Mesodermal cell (in vitro differentiated cells): ENCODE measurements around the gene ACER3.

ENCODE experiments used
- H3K27ac ChIP-seq: 2 replicates; pipeline ENCODE4 v1.7.0; 2013; ENCODE audit warnings: mild to moderate bottlenecking, low read depth, low read length, moderate library complexity; ENCODE audit not compliant: severe bottlenecking
- H3K36me3 ChIP-seq: 2 replicates; pipeline ENCODE4 v1.7.1; 2013; ENCODE audit warnings: mild to moderate bottlenecking, low read length, moderate library complexity; ENCODE audit not compliant: control insufficient read depth, insufficient read depth
- H3K4me1 ChIP-seq: one replicate; pipeline ENCODE4 v1.7.1; 2013; ENCODE audit warnings: mild to moderate bottlenecking, low read length; ENCODE audit not compliant: insufficient read depth, control insufficient read depth, poor library complexity, severe bottlenecking
- H3K4me3 ChIP-seq: 2 replicates; pipeline ENCODE4 v1.7.0; 2013; ENCODE audit warnings: low read length, control low read depth, mild to moderate bottlenecking; ENCODE audit not compliant: insufficient read depth, poor library complexity, severe bottlenecking; ENCODE audit errors: extremely low read depth
- H3K9me3 ChIP-seq: 2 replicates; pipeline ENCODE4 v1.7.1; 2013; ENCODE audit warnings: mild to moderate bottlenecking, low read length, moderate library complexity; ENCODE audit not compliant: control insufficient read depth
- WGBS, 2 experiments: methylation state at CpG; one replicate each; pipeline ENCODE4 v1.1.5; 2013; ENCODE audit warnings: missing lambda C conversion rate in 2 of 2; ENCODE audit not compliant: insufficient coverage in 2 of 2; 5-methylcytosine and 5-hydroxymethylcytosine counted together

The ACER3 gene

DNA sequence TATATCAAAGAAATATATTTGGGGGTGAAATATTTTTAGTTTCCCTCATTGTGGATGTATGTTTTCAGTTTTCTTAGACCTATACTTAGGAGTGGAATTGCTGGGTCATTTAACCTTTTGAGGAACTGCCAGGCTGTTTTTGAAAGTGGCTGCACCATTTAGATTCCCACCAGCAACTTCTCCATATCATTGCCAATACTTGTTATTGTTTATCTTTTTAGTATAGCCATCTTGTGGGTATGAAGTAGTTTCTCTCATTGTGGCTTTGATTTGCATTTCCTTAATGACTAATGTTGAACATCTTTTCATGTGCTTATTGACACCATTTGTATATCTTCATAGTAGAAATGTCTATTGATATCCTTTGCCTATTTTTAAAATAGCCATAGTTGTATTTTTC is 111.3 kb downstream of the ACER3 start:
- H3K4me3 ChIP-seq: no peak overlapping the region
- no peaks in the 10 kb centered on the region for H3K4me1 ChIP-seq
- H3K27ac ChIP-seq: no peak overlapping the region
- H3K36me3 ChIP-seq: peaks cover 4% of the 10 kb centered on the region
- no peaks in the 10 kb centered on the region for H3K9me3 ChIP-seq

DNA sequence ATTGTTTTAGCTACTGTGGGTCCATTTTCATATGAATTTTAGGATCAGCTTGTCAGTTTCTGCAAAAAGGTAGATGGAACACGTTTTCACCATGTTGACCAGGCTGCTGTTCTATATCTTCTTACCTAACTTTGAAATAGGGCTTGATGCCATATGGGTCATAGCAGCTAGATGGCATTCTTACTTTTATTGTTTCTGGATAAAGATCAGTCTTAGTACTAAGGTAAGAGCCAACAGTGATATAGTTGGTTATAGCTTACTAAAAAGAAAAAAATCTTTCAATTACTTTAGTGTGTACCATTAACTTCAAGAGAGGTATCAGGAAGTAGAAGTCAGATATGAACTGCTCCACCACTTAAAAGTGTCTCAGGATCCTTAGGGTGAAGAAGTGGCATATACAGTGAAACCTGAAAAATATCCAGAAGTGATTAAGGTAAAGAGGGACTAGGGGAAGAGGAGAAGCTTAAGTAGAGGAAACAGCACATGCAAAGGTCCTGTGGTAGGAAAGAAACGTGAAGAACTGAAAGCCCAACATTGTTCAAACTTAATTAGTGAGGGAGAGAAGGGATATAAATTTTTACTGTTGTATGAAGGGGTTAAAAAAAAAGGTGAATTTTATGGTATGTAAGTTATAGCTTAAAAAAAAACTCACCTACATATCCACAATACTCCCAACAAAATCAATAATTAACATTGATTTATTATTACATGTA is 113.6 kb downstream of the ACER3 start:
- H3K27ac ChIP-seq: no peak overlapping the region
- H3K9me3 ChIP-seq: no peaks in the 10 kb centered on the region
- peaks cover 17% of the 10 kb centered on the region for H3K36me3 ChIP-seq
- H3K4me3 ChIP-seq: no peak overlapping the region
- 0% methylated on average over 1 of the region's 2 CpGs for WGBS, 2 experiments
- no peaks in the 10 kb centered on the region for H3K4me1 ChIP-seq

- H3K4me3 ChIP-seq: no peak overlapping the region
- H3K27ac ChIP-seq: no peak overlapping the region
- H3K36me3 ChIP-seq: peaks cover 17% of the 10 kb centered on the region
- H3K9me3 ChIP-seq: no peaks in the 10 kb centered on the region
- no peaks in the 10 kb centered on the region for H3K4me1 ChIP-seq
Measured at GRCh38 chr11:76975513-76975912, 114.8 kb downstream of the ACER3 start.

- Histone ChIP-seq H3K9me3 (no peaks in the 10 kb centered on the region), H3K36me3 (peaks cover 16% of the 10 kb centered on the region), H3K27ac (no peak overlapping the region), H3K4me3 (no peak overlapping the region), H3K4me1 (no peaks in the 10 kb centered on the region)
- 96 to 100% methylated on average over 4 to 6 of the region's 8 CpGs for WGBS, 2 experiments
Measured at GRCh38 chr11:76977791-76978190, 117.1 kb downstream of the ACER3 start.

GRCh38 chr11:76978239-76978638 is 117.5 kb downstream of the ACER3 start:
- 86 to 92% methylated on average over 2 to 3 of the region's 4 CpGs for WGBS, 2 experiments
- no peaks in the 10 kb centered on the region for H3K4me1 ChIP-seq
- H3K36me3 ChIP-seq: peaks cover 14% of the 10 kb centered on the region
- no peaks in the 10 kb centered on the region for H3K9me3 ChIP-seq
- no peak overlapping the region for H3K27ac ChIP-seq
- H3K4me3 ChIP-seq: no peak overlapping the region

DNA sequence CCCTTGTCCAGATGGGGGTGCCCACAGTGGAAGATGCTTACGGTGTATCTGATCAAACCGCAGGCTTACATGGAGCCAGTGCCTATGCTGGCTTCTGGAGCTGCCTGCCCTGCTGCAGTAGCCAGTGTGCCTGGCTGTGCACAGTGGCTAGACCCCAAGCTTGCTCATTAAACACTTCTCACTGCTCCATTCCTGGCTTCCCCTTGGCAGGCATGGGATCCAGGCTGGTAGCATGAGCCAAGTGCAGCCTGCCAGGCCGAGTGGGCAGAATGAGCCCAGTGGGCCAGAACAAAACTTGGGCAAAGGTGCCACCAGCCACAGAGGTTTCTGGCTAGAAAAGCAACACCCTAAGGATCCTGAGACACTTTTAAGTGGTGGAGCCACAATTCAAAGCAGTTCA is 118.1 kb downstream of the ACER3 start:
- Histone ChIP-seq H3K4me1 (no peaks in the 10 kb centered on the region), H3K27ac (no peak overlapping the region), H3K9me3 (no peaks in the 10 kb centered on the region), H3K36me3 (peaks cover 14% of the 10 kb centered on the region), H3K4me3 (no peak overlapping the region)
- WGBS, 2 experiments: 96 to 97% methylated on average over 3 of the region's 3 CpGs

DNA sequence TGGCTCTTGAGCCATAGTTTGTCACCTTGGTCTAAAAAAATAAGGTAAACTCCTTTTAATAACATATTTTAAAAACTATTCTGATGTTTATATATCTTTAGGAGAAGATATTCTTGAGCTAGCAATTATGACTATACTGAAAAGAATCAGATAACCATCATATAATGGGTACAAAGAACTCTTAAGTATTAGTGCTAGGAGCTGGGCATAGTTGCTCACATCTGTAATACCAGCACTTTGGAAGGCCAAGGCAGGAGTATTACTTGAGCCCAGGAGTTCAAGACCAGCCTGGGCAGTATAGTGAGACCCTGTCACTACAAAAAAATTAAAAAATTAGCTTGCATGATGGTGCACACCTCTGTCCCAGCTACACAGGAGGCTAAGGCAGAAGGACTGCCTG is 119.5 kb downstream of the ACER3 start:
- Histone ChIP-seq H3K4me3 (no peak overlapping the region), H3K9me3 (no peaks in the 10 kb centered on the region), H3K27ac (no peak overlapping the region), H3K36me3 (peaks cover 14% of the 10 kb centered on the region), H3K4me1 (no peaks in the 10 kb centered on the region)

GRCh38 chr11:76984743-76985142 is 124.0 kb downstream of the ACER3 start:
- Histone ChIP-seq H3K4me1 (no peaks in the 10 kb centered on the region), H3K27ac (no peak overlapping the region), H3K9me3 (no peaks in the 10 kb centered on the region), H3K36me3 (no peaks in the 10 kb centered on the region), H3K4me3 (no peak overlapping the region)
- 100% methylated on average over 1 of the region's 1 CpG for WGBS, 2 experiments

DNA sequence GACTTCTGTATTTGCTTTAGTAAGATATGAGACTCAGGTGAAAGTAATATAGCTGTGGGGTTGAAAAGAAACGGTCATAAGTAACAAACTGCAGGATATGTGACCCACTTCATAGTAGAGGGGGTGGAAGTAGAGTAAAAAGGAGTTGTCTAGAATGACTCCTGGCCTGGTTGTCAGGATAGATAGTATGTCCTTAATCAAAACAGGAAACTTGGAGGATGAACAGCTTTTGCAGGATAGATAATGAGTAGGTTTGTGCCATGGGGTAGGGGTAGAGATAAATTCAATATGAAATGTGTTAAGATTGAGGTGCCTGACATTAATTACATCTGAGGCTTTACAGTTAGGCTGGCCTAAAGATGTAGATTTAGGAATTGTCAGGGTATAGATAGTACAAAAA is 126.5 kb downstream of the ACER3 start:
- no peak overlapping the region for H3K4me3 ChIP-seq
- no peaks in the 10 kb centered on the region for H3K4me1 ChIP-seq
- H3K36me3 ChIP-seq: no peaks in the 10 kb centered on the region
- H3K9me3 ChIP-seq: no peaks in the 10 kb centered on the region
- no peak overlapping the region for H3K27ac ChIP-seq
- WGBS, 2 experiments: 88 to 100% methylated on average over 1 of the region's 1 CpG

GRCh38 chr11:76990628-76991027 is 129.9 kb downstream of the ACER3 start:
- Histone ChIP-seq H3K36me3 (no peaks in the 10 kb centered on the region), H3K4me3 (no peak overlapping the region), H3K27ac (no peak overlapping the region), H3K9me3 (no peaks in the 10 kb centered on the region), H3K4me1 (no peaks in the 10 kb centered on the region)
- no CpG with 5 or more reads among the region's 1 CpG for WGBS, 2 experiments

GRCh38 chr11:76995081-76995576 is 134.4 kb downstream of the ACER3 start:
- Histone ChIP-seq H3K27ac (no peak overlapping the region), H3K4me3 (no peak overlapping the region), H3K36me3 (no peaks in the 10 kb centered on the region), H3K9me3 (no peaks in the 10 kb centered on the region), H3K4me1 (no peaks in the 10 kb centered on the region)
